ENCODE results near the gene MAPT.

DNA sequence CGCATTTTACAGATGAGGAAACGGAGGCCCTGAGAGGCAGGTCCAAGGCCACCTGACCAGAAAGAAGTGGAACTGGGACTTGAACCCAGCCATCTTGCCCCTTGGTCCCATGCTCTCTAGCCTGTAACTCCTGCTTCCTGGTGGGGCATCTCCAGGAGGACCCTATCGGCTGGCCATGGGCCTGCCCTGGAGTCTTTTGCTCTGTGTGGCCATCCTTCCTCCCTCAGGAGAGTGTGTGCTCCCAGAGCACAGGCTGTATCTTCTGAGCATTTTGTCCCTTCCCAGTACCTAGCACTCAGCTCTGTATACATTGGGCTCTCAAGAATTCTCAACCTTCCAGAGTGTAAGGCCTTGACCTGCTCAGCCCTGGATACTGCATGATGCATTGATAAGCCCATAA is 76.3 kb downstream of the MAPT start:
- TF ChIP-seq, protein P1, sequence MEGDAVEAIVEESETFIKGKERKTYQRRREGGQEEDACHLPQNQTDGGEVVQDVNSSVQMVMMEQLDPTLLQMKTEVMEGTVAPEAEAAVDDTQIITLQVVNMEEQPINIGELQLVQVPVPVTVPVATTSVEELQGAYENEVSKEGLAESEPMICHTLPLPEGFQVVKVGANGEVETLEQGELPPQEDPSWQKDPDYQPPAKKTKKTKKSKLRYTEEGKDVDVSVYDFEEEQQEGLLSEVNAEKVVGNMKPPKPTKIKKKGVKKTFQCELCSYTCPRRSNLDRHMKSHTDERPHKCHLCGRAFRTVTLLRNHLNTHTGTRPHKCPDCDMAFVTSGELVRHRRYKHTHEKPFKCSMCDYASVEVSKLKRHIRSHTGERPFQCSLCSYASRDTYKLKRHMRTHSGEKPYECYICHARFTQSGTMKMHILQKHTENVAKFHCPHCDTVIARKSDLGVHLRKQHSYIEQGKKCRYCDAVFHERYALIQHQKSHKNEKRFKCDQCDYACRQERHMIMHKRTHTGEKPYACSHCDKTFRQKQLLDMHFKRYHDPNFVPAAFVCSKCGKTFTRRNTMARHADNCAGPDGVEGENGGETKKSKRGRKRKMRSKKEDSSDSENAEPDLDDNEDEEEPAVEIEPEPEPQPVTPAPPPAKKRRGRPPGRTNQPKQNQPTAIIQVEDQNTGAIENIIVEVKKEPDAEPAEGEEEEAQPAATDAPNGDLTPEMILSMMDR (IDR thresholded peaks at IDR 0.05; ENCODE audit: low read length), result no peak
- TF ChIP-seq EZH2phosphoT487 (IDR thresholded peaks at IDR 0.05; ENCODE audit: low read length), result no peak
- TF ChIP-seq EZH2 (optimal IDR thresholded peaks at IDR 0.05; ENCODE audit: low read depth, low read length), result no peak
